HG02938 (cell line): ENCODE results near the gene CHAC1.
"Not testable (repeated sequence)": the region's sequence is repeated elsewhere in the genome, so short reads cannot be mapped to it uniquely, and the experiment has no call there.

Source experiments
- ATAC-seq: cut with Tn5 transposase; IDR thresholded peaks from one replicate; pipeline ENCODE4 v1.9.1; 2021; ENCODE audit warnings: mild to moderate bottlenecking, moderate library complexity; ENCODE audit not compliant: unreplicated experiment

CHAC1 gene

DNA sequence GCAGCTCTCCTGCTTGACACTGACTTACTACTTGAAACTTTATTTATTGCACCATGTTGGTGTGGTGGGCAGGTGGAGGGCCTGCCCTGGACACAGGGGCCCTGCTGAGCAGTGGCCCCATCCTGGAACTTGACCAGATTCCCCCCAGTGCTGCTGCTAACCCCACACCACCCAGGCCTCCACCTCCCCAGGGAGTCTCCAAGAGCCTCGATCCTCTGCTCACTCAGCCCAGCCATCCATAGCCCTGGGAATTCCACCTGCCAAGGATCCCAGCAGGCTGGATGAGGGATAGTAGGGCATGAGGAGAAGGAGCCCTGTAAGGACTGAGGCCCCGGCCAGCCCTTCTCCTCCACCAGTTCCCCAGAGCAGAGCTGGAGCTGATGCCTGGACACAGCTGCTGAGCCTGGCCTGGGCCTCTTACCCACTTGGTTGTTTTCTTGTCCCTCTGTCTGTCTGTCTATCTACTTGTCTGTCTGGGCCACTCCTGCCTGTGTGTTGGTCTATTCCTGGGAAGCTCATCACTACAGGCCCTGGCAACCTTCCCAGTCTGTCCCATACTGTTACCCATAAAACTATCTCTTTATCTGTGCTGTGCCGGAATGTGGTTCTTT lies 2.8 kb downstream of the CHAC1 start:
- no peak for ATAC-seq

DNA sequence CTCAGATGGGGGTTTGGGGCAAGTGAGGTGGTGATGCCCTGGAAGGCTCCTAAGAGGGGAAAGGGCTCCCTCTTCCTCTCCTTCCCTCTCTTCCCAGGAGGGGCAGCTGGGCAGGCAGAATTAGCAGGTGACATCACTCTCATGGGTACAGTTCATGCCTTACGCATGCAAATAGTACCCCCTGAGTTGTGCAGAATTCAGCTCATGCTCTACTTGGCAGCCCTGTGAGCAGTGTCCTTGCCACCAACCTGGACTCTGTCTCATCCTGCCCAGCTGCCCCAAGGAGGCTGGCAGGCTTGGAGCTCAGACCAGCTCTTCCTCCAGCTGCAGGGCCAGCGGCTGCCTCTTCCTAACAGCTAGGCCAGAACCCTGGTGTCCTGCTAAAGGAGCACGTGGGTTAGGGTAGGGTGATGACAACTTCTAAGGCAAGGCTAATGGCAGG lies 3.3 kb downstream of the CHAC1 start:
- ATAC-seq: no peak

DNA sequence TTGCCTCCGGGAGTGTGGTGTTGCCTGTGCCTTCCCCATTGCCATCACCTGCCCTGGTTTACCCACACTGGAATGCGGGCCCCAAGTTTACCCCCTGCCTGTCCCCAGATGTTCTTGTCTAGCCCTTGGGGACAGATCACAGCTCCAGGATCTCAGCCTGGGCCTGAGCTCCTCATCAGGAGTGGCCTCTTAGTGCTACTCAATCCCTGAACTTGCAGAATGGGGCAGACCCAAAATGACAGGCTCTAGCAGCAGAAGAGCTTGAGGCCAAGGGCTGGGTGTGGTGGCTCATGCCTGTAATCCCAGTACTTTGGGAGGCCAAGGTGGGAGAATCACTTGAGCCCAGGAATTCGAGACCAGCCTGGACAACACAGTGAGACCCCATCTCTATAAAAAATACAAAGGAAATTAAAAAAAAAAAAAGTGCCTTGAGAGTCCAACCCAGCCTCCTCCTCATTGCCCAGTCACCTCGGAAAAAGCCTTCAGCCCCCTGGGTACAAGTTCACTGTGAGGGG lies 3.8 kb downstream of the CHAC1 start:
- no peak for ATAC-seq

GRCh38 chr15:40957581-40958051 lies 4.3 kb downstream of the CHAC1 start:
- no peak for ATAC-seq

DNA sequence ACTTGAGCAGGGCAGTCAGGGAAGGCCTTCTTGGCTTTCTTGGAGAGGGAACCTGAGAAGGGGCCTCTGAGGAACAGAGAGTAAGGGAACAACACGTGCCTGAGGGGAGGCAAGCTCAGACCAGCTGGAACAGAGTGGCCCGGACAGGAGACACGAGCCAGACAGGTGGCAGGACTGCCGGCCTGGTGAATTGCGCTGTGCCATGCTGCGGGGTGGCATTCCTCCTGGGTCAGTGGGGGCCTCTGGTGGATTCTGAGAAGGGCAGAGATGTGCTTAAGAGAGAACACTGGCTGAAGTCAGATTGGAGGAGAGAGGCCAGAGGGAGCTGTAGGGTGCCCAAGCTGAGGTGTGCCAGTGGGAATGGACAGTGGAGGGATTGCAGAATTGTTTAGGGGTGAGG lies 4.9 kb downstream of the CHAC1 start:
- no peak for ATAC-seq

DNA sequence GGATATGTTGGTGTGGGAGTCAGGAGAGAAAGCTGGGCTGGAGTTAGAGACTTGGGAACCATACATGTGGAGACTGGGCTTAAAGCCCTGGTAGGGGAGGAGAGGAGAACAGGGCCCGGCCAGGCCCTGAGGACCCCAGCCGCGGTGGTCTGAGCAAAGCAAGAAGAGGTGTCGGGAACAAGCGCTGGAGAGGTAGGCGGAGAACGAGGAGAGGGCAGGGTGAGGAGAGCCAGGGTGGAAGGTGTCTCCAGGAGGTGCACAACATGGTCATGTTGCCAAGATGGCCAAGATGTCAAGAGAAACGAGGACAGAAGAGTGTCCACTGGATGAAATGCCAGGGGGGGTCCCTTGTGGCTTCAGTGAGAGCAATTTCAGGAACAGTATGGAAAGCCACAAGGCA lies 5.5 kb downstream of the CHAC1 start:
- ATAC-seq: no peak

DNA sequence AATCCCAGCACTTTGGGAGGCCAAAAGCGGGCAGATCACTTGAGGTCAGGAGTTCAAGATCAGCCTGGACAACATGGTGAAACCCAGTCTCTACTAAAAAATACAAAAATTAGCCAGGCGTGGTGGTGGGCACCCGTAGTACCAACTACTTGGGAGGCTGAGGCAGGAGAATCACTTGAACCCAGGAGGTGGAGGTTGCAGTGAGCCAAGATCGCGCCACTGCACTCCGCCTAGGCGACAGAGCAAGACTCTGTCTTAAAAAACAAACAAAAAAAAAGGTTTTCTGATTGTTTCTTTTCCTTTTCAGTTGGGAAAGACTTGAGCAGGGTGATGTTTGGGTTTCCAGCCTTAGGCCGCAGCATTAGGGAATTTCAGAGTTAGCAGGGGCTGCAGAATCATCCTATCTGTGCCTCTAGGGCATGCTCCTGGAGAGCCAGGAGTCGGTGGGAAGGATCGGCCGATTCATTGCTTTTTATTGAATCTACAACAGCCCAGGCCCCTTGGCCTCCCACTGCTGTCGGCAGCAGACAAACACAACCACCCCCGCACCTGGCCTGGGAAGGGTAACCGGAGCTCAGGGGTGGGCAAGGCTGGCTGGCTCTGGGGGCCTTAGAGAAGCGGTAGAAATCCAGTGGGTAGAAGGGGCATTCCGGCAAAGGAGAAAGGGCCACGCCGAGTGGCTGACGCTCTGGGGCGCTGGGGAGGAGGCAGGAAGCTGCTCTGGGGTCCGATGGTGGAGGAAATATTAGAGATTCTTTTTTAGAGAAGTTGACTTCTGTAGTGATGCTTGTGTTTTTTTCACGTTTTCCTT lies 6.3 kb downstream of the CHAC1 start:
- no peak for ATAC-seq

- ATAC-seq: no peak
Measured at GRCh38 chr15:40960151-40960885, 7.0 kb downstream of the CHAC1 start.

- ATAC-seq: no peak
Measured at GRCh38 chr15:40960925-40961324, 7.7 kb downstream of the CHAC1 start.

DNA sequence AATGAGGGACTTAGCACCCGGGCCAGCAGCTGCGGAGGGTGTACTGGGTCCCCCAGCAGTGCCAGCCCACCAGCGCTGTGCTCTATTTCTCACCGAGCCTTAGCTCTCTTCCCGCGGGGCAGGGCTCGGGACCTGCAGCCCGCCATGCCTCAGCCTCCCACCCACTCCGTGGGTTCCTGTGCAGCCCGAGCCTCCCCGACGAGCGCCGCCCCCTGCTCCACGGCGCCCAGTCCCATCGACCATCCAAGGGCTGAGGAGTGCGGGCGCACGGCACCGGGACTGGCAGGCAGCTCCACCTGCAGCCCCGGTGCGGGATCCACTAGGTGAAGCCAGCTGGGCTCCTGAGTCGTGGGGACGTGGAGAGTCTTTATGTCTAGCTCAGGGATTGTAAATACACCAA lies 8.5 kb downstream of the CHAC1 start:
- ATAC-seq: not testable (repeated sequence)

- ATAC-seq: not testable (repeated sequence)
Measured at GRCh38 chr15:40962317-40962716, 9.0 kb downstream of the CHAC1 start.

DNA sequence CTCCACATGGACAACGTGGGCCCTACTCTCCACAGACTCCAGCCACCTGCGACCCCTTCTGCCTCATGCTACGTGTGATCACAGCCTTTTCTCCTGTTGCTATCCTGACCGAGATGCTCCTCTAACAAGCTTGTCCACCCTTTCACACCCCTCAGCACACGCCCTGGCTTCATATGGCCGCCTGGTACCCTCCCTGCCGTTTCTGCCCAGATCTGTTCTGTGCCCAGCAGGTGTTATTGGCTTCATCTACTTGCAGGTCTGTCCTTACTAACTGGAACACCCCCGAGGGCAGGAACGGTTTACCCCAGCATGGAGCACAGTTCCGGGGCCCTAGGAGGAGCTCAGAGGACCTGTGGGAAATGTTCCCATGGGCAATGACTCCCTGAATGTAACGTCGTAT lies 9.9 kb downstream of the CHAC1 start:
- no peak for ATAC-seq

DNA sequence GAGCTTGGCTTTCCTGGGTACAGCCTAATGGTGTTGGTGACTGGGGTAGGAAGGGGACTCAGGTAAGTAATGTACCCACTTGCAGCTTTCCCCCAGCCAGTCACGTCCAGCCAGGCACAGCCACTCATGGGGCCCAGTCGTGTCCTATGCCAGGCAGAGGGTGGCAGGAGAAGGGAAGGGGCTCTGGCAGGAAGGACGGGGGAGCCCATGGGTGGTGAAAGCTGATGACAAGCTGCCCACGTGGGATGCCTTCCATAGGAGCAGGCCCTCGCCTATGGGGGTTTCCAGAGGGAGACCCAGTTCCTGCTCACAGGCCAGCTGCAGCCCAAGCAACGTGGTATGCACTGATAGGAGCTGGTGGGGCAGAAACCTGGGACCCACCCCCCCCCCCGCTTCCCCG lies 10.7 kb downstream of the CHAC1 start:
- ATAC-seq: no peak

GRCh38 chr15:40964634-40965033 lies 11.4 kb downstream of the CHAC1 start:
- ATAC-seq: no peak

DNA sequence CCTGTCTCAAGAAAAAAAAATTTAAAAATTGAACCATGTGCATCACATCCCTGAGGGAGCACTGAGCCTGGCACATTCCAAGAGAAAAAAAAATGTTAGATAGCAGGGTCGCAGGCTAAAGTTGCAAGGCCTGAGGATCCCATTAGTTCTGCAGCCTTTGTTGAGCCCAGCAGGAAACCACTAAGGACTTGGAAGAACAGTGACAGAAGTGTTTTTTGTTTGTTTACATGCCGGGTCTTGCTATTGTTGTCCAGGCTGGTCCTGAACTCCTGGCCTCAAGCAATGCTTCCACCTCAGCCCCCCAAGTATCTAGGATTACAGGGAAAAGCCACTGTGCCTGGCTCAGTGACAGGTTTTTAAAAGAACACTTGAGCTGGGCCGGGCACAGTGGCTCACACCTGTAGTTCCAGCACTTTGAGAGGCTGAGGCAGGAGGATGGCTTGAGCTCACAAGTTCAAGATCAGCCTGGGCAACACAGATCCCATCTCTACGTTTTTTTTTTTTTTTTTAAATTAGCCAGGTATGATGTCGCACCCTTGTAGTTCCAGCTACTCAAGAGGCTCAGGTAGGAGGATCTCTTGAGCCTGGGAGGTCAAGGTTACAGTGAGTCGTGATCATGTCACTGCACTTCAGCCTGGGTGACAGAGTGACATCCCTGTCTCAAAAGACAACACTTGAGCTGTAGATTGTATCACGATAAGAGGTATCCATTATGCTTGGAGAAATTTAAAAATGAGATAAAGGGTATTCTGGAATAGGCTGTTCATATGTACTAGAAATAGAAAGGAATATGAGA lies 15.2 kb downstream of the CHAC1 start:
- ATAC-seq: no peak

DNA sequence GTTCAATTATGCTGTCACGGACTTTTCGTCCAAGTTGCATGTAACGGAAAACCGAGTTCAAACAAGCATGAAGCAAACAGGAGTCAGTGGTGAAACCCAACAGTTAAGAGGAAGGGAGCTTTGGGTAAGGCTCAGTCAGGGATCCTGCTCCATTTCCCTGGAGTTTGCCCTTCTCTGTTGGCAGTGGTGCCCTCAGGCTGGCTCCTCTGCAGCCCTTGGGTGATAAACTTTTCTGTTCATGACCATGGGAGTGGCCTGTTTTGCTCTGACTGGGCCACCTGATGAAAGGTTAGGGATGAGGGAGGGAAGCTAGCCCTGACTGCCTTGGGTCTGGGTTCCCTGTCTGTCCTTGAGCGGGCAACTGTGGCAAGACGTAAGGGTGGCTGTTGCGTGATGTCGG lies 16.1 kb downstream of the CHAC1 start:
- no peak for ATAC-seq

DNA sequence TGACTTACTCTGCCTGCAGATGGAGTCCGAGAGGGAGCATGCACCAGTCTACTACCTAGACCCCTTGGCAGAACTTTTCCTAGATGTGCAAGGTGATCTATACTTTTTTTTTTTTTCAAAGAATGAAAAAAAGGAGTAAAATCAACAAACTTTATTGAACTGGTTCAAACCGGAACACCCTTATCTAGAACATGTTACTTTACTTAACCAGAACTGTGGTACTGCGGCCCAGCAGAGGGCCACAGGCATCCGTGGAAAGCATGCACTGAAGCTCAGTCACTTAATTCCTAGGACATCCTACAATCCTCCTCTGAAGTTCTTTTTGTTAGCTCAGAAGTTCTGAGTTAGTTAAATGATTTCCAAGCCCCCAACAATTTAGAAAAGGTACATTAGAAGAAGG lies 21.6 kb downstream of the CHAC1 start:
- ATAC-seq: no peak

- no peak for ATAC-seq
Measured at GRCh38 chr15:40976819-40977218, 23.5 kb downstream of the CHAC1 start.

DNA sequence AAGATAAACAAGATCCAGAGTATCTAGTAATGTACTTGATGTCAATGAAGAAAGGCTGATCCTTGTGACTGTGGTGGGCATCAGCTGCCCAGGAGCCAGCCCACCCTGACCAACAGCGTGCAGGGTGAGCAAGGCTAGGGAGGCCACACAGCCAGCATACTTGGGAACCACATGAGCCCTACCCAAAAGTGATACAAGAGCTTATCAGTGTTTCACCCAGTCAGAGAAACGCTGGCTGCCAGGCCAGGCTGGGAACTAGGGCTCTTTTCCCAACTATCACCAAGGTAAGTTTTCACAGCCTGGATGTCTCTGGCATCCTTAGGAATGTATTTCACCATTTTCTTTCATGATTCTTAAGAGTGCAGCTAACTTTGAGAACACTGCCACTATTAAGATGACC lies 24.9 kb downstream of the CHAC1 start:
- ATAC-seq: no peak

- no peak for ATAC-seq
Measured at GRCh38 chr15:40978562-40978961, 25.3 kb downstream of the CHAC1 start.

DNA sequence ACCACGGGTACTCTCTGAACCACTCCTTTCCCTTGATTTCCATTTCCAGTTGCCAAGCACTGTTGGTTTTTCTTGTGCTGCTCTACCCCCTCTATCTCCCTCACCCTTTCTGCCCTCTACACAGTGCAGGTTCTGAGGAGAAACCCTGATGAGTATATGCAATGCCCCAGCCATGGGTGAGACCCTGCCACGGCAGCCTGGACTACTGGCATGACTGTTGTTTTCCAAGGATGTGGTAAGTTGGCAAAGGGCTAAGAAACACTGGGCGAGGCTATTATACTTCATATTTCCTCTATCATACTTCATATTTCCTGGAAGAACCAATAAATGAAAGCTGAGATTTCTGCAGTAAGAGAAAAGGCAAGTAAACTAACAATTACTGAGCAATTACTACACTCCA lies 27.9 kb downstream of the CHAC1 start:
- no peak for ATAC-seq
